CD4-positive, alpha-beta T cell treated with Interleukin-15 for 4 hours (primary cell): ENCODE measurements around the gene PDZD2.

Experiments used
- DNase-seq: peaks from one replicate; pipeline ENCODE4 v3.0.0-alpha.2; 2020; ENCODE audit warnings: low spot score

Gene PDZD2

DNA sequence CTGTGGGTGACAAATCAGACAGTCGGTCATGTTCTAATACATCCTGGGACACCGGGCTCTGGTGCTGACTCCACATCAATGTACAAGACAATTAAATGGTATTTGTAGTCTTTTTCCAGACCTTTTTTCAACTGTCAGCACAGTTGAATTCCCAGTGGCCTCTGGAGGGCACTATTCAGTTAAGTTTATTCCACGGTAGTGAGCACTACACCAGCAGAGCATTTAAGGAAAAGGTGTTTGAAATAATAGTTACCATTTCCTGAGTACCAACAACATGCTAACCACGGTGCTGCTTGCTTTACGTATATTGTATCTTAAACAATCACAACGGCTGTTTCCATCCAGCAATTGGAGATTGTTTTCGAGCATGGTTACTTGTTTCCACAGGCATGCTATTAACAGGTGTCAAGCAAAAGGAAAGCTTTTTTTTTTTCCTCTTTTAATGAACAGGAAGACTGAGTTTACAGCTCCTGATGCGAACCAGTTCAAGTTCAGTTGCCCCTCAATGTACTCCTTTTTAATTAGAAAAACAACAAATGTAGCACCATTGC lies 186.7 kb downstream of the PDZD2 start:
- DNase-seq, result peak; percentile 22

DNA sequence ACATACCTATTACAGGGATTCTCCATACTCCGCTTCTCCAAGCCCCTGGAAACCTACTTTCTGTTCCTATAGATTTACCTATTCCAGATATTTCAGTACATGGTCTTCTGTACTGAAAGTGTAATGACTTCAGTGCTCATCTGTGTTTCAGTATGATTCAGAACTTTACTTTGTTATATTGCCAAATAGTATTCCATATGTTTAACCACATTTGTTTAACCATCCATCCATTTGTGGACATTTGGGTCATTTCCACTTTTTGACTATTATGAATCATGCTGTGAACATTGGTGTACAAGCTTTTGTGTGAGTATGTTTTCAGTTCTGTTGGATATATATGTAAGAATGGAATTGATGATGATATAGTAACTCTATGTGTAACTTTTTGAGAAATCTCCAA lies 188.9 kb downstream of the PDZD2 start:
- no peak for DNase-seq

DNA sequence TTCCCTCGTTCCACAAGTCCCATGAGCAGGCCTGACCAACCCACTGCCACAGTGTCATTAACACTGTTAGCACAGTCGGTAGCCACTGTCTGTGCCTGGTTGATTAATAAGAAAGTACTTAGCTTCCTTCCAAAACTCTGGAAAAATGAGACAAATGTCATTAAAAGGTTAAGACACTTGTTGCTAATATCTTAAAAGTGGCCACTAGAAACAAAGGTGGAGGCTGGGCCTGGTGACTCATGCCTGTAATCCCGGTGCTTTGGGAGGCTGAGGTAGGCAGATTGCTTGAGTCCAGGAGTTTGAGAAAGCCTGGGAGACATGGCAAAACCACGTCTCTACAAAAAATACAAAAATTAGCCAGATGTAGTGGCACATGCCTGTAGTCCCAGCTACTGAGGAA lies 194.0 kb downstream of the PDZD2 start:
- DNase-seq, result no peak

DNA sequence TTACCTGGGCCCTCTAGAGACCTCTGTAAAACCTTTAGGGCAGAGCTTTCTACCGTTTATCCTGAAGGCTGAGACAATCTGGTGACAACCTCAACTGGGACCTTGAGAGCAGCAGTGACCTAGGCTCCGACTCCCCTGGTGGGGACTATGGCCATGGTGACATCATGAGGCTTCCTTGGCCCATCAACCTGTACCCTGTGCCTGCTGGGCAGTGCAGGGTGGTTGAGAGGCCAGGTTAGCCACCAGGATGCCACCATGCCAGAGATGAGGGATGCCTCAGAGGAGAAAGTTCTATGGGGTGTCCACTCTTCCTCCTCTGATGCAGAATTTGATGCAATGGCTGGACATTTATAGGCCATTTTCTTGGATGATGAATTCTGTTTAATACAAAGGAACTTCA lies 194.8 kb downstream of the PDZD2 start:
- no peak for DNase-seq

DNA sequence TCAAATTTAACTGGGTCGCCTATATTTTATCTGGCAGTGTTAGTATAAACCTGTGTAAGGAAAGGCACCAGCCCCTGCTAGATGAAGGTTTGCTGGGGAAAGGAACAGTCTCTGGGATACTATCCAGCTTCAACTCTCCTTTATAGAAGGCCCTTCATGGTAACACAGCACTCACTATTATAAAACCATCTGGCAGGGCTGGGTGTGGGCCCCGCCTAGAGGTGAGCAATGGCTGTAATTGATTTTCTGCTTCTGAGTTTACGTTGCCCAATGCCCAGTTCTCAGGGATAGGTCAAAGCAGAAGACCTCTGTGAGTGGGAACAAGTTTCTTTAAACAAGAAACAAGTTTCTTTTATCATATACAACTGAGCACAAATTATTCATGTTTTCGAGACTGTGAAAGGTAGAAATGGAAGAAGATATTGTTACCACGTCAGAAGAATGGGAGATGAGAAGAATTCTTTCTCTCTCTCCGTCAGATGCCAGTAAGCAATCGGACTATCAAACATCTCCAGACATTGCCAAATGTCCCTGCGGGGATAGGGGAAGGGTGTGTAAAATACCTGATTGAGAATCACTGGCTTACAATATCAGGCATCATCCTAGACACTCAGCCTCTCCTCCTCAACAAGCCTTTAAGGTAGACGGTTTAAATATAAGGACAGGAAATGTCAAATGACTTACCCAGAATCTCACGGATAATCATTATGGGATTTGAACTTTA lies 205.9 kb downstream of the PDZD2 start:
- DNase-seq, result no peak

DNA sequence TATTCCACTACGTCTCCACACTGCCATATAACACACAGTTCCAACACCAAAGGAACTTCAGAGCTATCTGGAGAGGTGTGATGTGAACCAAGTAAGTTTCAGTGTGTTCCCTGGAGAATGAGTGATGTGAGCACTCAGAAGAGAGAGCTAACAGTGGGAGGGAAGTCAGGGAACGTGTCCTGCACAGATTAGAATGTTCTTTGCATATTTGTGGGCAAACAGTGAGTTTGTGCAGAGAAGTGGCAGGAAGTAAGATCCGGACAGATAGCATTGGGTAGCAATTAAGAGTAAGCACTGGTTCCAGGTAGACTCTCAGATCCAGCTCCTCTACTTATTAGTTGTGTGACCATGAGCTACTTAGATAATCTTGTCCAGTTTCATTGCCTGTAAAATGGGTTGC lies 206.4 kb downstream of the PDZD2 start:
- no peak for DNase-seq

DNA sequence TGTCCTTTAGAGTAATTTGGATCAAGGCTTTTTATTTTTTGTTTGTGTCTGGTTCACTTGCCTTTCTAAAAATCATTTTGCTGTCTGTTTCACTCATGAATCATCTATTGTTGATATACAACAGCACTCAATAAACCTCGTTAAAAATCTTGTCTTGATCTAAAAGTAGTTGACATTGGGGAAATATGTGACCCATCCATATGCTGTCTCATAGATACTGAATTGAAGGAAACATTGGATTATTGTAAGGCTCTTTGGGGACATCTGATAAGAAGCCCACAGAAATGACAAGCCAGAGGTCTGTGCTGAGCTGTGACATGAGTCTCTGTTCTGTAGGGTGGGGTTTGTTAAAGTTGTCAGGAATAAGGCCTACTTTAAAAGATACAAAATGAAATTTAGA lies 208.0 kb downstream of the PDZD2 start:
- DNase-seq, result no peak

DNA sequence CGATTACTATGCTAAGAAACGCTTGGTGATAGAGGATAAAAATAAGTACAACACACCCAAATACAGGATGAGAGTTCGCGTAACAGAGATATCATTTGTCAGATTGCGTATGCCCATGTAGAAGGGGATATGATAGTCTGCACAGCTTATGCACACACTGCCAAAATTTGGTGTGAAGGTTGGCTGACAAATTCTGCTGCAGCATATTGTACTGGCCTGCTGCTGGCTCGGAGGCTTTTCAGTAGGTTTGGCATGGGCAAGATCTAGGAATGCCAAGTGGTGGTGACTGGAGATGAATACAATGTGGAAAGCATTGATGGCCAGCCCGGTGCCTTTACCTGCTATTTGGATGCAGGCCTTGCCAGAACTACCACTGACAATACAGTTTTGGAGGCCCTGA lies 208.4 kb downstream of the PDZD2 start:
- DNase-seq, result no peak

DNA sequence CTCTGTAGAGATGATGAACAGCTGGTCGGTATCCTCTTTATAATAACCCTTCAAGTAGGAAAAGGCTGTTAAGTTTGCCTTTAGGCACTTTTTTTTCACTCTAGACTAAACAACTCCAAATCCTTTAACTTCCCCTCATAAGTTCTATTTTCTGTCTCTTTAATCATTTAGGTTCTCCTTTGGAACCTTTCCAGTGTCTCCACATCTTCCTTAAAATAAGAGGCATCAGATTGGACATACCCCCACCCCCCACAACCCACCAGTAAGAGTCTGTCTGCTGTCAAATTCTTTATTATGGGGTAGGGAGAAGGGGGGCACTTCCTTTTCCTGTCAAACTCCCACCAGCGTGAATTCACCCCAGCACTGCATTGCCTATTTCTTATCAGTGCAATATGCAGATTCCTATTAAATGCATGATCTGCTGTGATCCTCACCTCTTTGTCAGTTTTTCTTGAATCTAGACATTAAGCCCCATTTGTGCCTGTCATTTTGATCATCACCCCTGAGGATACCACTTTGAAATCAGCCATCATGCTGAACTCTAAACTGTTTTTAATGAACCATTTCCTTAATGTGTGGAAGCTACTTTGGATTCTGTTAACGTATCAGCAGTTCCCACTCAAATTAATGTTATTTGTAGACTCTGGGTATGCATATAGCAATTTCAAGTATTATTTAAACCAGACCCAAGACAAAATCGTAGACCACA lies 212.2 kb downstream of the PDZD2 start:
- DNase-seq, result no peak

DNA sequence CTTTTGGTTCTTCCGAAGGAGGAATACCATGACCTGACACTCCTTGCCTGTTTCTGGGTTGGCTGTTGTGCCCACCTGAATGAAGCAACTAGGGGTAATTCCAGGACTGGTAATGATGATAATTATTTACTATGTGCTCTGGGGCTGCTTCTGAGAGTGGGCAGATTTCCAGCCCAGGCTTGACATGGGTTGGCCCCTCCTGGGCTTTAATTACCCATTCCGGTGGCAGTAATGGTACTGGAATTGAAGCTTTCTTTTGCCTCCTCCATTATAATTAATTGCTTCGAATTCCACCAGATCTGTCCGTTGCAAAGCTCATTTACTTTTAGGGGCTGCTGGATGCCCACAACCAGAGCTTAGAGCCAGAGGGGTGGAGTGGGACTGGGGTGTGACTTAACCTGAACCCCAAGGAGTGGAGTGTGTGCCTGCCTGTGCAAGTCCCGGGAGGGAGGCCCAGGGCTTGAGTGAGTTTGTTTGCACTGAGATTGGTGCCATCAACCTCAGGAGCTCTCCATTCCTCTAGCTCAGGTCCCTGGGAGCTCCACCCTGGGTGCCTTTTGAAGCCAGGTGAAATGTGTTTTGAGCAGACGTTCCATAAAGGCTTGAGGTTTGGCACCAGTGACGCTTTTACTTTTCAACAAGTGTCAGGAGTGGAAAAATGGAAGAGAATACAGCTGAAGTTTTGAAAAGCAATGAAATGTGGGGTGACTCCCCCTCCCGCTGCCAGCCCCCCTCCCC lies 214.6 kb downstream of the PDZD2 start:
- DNase-seq, result no peak

DNA sequence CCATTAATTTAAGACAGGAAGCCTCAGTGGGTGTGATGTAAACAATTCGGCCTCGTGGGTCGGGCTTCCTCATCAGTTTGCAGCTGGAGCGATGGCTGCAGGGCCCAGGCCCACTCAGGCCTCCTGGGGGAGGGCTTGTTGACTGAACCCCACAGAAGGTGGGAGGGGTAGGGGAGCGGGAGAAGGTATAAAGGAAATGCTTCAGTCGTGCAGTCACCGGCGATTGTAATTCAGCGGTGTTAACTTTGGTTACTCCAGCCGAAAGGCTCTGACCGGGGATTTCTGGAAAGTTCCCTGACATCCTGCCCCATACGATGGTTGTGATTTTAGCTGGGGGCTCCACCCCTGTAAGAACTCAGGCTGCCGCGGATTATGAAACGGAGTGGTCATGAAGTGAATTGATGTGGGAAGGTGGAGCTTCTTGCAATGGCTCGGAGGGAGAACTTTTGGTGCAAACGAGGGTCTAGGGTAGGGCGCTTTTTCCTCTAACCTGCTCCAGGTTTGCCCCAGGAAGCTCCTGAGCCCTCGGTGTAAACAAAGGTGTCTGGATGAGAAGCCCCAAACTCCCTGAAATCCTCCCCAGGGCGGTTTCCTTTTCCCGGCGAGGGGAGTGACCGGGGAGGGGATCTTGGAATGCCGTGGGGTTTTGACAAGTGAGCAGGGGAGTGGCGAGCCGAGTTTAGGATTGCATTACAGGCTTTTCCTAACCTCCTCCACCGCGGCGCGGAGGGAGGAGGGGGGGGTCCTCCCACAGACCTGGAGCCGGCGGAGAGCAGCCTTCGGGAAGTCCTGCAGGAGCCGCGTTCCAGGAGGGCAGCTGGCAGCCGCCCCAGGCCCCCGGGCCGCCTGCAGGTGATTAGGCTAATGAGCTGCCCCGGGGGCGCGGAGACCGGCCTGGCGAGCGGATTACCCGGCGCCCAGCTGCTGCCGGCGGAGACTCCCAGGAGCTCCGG lies 215.5 kb downstream of the PDZD2 start:
- DNase-seq, result no peak

DNA sequence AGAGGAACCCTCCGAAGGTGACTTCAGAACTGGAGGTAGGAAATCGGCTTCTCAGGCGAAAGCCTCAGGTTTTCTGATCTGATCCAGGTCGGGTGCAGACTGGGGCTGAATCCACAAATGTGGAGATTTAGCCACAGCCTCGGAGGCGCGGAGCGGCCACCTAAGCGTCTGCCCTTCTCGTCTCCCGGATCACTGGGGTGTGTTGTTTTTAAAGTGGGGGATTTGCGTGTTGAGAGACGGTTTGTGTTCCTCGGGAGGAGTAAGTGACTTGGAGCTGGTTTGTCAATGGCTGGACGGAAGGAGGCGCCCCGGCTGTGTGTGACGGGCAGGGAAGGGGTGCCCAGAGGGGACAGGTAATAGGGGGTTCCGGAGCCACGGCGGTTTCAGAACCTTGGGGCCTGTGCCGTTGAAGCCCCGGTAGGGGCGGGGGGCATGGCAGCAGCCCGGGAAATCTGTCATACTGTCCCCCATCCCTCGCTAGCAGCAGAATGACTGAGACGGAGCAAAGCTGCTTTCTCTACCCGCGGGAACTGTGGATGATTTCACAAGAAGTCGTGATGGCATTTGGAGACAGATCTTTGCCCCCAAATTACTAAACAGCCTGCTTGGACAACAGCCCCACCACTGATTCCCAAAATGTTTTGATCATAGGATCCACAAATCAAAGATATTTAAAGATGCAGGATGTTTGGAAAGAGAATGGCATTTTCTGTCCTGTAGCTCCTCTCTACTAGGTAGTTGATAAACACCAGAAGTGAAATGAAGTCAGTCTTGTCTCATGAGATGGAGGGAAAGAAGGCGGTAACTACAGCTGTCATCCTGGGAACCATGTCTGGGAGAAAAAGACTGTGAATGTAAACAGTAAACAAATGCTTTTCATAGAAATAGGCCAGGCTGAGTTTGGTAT lies 216.5 kb downstream of the PDZD2 start:
- DNase-seq, result no peak

DNA sequence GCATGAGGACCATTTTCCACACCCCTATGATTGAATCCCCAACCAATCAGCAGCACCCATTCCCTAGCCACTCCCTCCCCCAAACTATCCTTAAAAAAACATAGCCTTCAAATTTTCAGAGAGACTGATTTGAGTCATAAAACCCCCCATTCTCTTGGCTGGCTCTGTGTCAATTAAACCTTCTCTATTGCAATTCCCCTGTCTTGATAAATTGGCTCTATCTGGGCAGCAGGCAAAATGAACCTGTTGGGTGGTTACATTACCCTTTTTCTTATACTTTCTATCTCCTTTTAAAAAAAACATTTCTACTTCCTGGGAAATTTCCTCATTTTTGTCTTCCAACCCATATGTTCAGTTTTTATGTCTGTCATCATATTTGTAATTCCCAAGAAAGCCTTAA lies 220.2 kb downstream of the PDZD2 start:
- DNase-seq, result no peak

DNA sequence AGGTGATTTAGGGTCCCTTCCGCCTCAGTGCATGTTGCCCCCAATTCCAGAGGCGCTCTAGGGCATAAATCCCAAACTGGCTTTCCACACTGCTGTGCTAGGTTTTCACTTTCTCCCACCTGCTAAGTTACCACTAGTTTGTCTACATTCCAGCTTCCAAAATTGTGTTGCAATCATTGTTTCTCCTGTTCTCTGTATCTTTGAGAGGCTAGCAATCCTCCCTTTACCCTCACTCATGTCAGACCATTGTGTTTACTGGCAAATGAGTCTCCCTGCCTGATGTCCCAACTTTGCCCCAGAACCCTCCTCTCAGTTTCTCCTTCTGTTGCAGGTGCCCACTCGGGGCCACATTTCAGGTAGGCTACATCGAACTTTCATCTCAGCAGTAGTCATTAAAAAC lies 221.3 kb downstream of the PDZD2 start:
- DNase-seq, result no peak

DNA sequence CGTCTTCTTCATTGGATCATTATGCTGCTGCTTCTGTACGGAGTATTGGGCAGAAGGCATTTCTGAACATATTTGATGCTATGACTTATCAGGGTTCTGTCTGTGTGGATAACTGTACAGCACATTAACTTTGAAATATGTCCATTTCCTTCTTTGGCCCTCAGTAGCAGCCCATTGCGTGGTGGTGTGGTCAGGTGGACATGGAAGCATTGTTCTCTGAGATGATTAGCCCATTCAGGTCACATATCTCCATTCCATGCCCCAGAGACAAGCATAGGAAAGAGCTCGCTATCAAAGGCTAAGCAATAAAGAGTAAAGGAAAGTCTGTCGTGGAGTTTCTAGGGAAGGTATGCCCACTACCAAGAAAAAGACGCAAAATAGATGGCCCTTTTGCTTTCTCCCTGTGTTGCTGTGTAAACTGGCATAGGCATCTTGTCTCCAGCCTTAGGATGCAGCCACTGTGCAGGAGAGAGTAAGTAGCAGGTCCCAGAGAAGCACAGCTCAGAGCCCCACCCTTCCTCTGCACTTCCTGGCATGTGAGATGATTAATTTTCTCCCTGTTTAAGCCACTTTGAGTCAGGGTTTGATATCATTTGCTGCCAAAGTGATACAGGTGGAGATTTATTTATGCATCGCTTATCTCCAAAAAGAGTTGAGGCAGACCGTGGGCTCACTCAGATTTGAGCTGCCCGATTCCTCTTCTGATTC lies 221.9 kb downstream of the PDZD2 start:
- no peak for DNase-seq

DNA sequence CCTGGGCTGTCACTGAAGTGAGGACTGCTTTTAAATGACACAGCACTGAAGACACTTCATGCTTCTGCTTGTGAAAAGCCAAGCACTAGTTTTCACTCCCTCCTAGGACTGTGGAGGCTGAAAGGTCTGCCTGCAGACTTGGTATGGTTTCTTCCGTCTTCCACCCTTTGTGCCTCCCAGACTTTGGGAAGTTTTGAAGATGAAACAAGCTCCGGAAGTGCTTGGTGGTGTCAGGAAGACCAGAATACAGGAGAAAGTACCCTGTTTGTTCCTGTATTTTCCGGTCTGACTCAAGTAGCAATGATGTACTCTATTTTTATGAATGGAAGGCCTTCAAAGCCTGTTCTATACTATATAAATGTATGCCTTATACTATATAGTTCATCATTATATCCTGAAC lies 222.7 kb downstream of the PDZD2 start:
- no peak for DNase-seq

DNA sequence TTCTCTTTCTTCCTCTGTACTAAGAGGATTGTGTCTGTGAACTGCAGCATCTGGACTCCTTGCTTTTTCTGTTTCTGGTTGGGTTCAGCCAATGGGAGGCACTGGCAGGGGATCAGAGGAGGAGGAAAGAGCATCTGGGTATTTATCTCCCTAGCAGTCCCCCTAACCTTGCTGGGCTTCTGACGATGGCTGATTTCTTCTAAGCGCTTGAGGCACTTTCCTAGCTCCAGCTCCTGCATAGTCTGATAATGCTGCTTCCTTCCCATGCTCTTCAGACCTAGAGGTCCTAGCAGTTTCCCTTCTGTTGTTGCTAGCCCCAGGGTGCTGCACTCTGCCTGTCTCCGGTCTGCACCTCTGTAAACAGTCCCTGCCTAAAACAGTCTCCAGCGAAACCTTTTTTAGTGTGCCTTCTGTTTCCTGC lies 225.1 kb downstream of the PDZD2 start:
- DNase-seq, result no peak

DNA sequence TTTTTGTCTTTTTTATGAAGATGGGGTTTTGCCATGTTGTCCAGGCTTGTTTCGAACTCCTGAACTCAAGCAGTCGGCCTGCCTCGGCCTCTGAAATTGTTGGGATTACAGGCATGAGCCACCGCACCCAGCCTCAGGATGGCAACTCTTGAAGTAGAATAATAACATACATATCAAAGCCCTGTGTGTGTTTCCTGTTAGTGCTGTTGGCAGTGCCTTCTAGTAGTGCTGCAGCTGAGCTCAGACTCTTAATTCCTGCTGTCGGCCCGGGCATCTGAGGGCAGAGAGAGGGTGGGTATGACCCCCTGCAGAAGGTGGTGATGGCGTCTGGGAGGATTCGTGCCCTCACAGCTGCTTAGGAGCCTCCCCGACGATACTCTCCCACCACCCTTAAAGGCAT lies 227.2 kb downstream of the PDZD2 start:
- DNase-seq, result no peak

DNA sequence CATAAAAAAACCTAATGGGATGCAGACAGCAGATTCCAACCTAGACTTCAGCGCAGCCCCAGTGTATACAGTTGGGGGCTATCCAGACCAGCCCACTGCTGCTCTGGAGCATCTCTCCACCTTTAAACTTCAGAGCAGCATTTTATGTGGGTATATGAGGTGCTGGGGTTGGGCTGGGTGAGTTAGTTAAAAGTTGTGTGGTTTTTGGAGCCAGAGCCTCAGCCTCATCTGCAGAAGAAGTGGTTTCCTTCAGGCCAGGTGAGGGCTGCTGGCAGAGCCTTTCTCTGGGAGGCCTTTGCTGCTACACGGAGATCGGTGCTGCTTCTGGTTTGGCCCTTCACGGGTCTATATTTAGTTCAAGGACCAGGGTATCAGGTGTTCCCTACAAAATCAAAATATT lies 228.3 kb downstream of the PDZD2 start:
- no peak for DNase-seq

DNA sequence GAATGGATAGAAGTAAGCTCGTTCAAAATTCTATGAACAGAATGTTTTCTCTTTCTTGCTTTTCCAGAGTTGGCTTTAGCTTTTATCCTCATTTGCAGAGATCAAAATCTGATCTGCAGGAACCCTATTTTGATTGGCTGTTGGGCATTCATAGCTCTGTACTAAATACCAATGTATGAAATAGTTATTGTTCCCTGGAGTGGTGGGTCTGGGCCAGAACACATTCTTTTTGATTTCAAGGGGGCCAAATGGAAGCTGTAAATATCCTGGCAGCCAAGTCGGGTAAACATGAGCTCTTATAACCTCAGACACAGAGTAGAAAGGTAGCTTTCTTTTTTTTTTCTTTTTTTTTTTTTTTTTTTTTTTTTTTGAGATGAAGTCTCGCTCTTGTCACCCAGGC lies 241.5 kb downstream of the PDZD2 start:
- no peak for DNase-seq
